ENCODE measurements around the gene CHCHD3.

- TF ChIP-seq POLR2A (IDR thresholded peaks at IDR 0.05; ENCODE audit: low read length) (no peak), RAD21 (conservative IDR thresholded peaks at IDR 0.05 in 1 of 2, IDR thresholded peaks at IDR 0.05 in 1 of 2) (no peak), REST (IDR thresholded peaks at IDR 0.05) (no peak)
- TF ChIP-seq, protein P1, sequence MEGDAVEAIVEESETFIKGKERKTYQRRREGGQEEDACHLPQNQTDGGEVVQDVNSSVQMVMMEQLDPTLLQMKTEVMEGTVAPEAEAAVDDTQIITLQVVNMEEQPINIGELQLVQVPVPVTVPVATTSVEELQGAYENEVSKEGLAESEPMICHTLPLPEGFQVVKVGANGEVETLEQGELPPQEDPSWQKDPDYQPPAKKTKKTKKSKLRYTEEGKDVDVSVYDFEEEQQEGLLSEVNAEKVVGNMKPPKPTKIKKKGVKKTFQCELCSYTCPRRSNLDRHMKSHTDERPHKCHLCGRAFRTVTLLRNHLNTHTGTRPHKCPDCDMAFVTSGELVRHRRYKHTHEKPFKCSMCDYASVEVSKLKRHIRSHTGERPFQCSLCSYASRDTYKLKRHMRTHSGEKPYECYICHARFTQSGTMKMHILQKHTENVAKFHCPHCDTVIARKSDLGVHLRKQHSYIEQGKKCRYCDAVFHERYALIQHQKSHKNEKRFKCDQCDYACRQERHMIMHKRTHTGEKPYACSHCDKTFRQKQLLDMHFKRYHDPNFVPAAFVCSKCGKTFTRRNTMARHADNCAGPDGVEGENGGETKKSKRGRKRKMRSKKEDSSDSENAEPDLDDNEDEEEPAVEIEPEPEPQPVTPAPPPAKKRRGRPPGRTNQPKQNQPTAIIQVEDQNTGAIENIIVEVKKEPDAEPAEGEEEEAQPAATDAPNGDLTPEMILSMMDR (IDR thresholded peaks at IDR 0.05) = no peak
Observed at GRCh38 chr7:132840199-132840598, 241.7 kb downstream of the CHCHD3 start.
